Astrocyte of the cerebellum (primary cell): ENCODE measurements around the gene NNMT.

Experiments
- DNase-seq: peaks from one replicate; pipeline ENCODE4 v3.0.0-alpha.2; 2011; ENCODE audit warnings: low read depth
- H3K4me3 ChIP-seq: 2 replicates; pipeline ENCODE4 v1.5.1; 2011; ENCODE audit warnings: mild to moderate bottlenecking, low read depth, low read length, moderate library complexity
- CTCF ChIP-seq: IDR thresholded peaks from 2 replicates; pipeline ENCODE4 v1.5.1; 2012; ENCODE audit warnings: low read length, low read depth, moderate library complexity, mild to moderate bottlenecking; ENCODE audit errors: missing control alignments
- in situ Hi-C: cut with HindIII; loops from 2 replicates; pipeline ENCODE4 v1.10.0; 2017; ENCODE audit warnings: low sequenced_read_pairs

Gene NNMT

GRCh38 chr11:114281388-114281956, 14.7 kb upstream of the NNMT start:
- no peak for TF ChIP-seq CTCF
- no peak for DNase-seq
- no peak overlapping the region for H3K4me3 ChIP-seq
- in situ Hi-C loops, result no loop called here

DNA sequence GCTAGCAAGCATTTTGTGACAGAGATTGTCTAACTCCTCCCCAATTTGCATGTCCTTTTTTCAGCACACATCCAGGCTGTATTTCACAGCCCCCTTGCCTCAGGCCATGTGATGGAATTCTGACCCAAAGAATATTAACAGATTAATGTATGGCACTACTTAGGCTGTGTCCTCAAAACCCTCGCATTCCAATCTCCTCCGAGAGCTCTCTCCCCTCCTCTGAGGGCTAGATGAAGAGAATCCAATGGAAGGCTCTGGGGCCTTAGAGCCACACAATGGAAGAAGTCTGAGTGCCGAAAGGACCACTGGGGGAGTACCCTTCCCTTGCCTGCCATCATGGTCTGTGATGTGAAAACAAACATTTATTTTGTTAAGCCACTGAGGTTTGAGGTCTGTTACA, 13.7 kb upstream of the NNMT start:
- in situ Hi-C loops, result no loop called here
- TF ChIP-seq CTCF, result no peak
- no peak for DNase-seq
- H3K4me3 ChIP-seq, result no peak overlapping the region

DNA sequence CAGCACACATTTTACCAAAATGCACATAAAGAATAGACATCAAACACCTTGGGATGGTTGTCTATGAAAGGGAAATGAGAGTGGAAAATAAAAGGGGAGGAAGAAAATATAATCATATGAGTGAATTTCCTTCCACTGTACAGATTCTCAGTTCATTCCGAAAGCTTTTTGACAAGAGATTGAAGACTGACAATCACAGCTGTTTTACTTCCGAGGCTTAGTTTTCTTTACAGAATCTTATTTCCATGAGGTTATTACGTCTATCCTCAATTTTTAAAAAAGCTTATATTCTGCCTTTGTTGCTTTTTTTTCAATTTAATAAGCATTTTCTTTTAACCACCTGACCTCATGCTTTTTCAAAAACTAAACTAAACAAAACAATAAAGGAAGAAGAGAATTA, 12.8 kb upstream of the NNMT start:
- TF ChIP-seq CTCF, result no peak
- DNase-seq, result no peak
- H3K4me3 ChIP-seq, result no peak overlapping the region
- in situ Hi-C loops, result no loop called here

GRCh38 chr11:114284021-114284420, 12.2 kb upstream of the NNMT start:
- no peak for DNase-seq
- in situ Hi-C loops, result no loop called here
- TF ChIP-seq CTCF, result no peak
- no peak overlapping the region for H3K4me3 ChIP-seq

- no peak for TF ChIP-seq CTCF
- in situ Hi-C loops, result no loop called here
- H3K4me3 ChIP-seq, result no peak overlapping the region
- DNase-seq, result no peak
Measured at GRCh38 chr11:114284914-114285313, 11.3 kb upstream of the NNMT start.

DNA sequence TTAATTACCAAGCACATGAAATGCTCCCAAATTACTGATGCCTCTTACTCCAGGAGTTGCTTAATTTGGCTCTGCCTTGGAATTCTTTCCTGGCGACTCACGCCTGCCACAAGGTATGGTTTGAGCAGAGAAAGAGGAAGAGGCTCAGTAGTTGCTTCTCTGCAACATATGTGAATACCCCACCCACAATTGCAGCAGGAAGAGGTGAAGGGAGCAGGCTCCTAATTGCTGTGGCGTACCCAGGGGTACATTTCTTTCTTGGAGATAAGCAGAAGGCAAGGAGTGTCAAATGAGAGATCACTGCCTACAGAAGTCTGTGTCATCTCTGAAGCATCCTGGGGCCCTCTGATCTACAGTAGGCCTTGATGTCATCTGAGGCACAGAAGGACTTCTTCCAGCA, 10.6 kb upstream of the NNMT start:
- no peak for TF ChIP-seq CTCF
- in situ Hi-C loops, result no loop called here
- H3K4me3 ChIP-seq, result no peak overlapping the region
- DNase-seq, result no peak

GRCh38 chr11:114286229-114286628, 10.0 kb upstream of the NNMT start:
- DNase-seq, result no peak
- in situ Hi-C loops, result no loop called here
- no peak for TF ChIP-seq CTCF
- H3K4me3 ChIP-seq, result no peak overlapping the region
